ENCODE results near the gene ARHGAP6.

Gene ARHGAP6

DNA sequence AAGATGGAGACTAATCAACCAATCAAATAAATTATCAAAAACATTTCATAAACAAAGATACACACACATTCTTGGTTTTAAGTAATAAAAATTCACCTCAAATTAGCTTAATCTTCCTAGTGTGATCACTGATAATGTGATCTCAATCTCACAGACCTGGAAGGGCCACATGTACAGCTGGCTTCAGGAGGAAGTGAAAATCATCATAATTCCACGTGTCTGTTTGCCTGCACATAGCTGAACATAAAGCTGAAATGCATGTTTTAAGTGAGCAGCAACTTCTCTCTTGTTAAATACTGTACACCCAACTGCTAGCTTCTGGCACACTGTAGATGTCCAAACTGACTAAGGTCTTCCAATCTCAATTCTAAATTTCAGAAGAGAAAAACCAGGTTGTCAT, 53.8 kb downstream of the ARHGAP6 start:
- no peak for DNase-seq (ENCODE audit: low read depth)
- no peak overlapping the region for H3K4me3 ChIP-seq (ENCODE audit: low read length)
- TF ChIP-seq, protein P1, sequence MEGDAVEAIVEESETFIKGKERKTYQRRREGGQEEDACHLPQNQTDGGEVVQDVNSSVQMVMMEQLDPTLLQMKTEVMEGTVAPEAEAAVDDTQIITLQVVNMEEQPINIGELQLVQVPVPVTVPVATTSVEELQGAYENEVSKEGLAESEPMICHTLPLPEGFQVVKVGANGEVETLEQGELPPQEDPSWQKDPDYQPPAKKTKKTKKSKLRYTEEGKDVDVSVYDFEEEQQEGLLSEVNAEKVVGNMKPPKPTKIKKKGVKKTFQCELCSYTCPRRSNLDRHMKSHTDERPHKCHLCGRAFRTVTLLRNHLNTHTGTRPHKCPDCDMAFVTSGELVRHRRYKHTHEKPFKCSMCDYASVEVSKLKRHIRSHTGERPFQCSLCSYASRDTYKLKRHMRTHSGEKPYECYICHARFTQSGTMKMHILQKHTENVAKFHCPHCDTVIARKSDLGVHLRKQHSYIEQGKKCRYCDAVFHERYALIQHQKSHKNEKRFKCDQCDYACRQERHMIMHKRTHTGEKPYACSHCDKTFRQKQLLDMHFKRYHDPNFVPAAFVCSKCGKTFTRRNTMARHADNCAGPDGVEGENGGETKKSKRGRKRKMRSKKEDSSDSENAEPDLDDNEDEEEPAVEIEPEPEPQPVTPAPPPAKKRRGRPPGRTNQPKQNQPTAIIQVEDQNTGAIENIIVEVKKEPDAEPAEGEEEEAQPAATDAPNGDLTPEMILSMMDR (IDR thresholded peaks at IDR 0.05; ENCODE audit: insufficient read depth, low read depth, low read length, missing control alignments) = no peak

DNA sequence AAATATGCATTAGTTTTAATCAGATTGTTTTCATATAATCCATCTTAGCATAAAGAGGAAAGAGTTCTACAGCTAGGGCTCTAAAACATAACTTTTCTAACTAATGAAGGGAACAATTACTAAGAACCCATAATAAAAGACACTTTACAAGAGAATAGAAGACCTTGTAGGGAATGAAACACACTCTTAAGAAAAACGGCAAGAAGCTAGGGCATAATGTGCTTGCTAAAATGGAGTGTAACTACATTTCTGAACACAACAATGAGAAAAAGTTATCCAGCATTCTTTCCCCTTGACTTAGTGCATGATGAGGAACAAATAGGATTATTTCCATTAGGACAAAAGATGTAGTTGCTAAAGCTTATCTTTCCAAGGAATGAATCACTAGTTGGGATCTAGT, 54.6 kb downstream of the ARHGAP6 start:
- no peak overlapping the region for H3K4me3 ChIP-seq (ENCODE audit: low read length)
- DNase-seq (ENCODE audit: low read depth) = no peak
- TF ChIP-seq, protein P1 (IDR thresholded peaks at IDR 0.05; ENCODE audit: insufficient read depth, low read depth, low read length, missing control alignments) = no peak

DNA sequence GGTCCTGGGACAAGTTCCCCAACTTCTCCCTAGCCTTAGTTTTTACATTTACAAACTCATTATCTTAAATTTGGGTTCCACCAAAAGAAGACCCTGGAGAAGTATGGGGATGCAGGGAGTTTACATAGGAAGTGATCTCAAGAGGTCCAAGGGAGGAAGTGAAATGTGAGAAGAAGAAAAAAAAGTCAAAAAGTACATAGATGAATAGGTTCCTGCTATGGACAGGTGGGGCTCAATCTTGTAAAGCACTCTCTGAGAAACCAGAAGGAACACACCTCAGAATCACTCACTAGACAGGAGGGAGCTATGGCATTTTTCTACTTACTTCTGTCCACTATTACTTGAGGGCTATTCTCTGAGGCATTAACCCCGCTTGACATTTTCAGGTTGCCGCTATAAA, 56.6 kb downstream of the ARHGAP6 start:
- H3K4me3 ChIP-seq (ENCODE audit: low read length) = no peak overlapping the region
- no peak for DNase-seq (ENCODE audit: low read depth)
- TF ChIP-seq, protein P1 (IDR thresholded peaks at IDR 0.05; ENCODE audit: insufficient read depth, low read depth, low read length, missing control alignments) = no peak

GRCh38 chrX:11606408-11606807, 59.3 kb downstream of the ARHGAP6 start:
- DNase-seq (ENCODE audit: low read depth) = no peak
- no peak overlapping the region for H3K4me3 ChIP-seq (ENCODE audit: low read length)
- TF ChIP-seq, protein P1 (IDR thresholded peaks at IDR 0.05; ENCODE audit: insufficient read depth, low read depth, low read length, missing control alignments) = no peak

DNA sequence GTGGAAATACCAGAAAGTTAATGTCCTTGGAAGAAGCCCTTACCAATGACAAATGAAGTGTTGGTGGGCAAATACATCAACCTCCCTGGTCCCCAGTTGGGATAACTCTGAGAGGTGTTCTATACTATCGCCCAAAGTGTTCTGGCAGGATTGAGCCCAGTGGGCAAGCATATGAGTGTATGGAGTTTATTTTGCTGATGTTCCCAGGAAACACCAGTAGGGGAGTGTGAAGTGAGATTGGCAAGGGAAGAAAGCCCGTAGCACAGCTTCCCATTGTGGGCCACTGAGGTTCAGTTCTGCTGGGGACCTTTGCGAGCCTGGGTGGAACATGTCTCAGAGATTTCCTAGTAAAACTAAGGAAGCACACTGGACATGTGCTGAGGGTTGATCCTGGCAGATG, 65.1 kb downstream of the ARHGAP6 start:
- TF ChIP-seq, protein P1 (IDR thresholded peaks at IDR 0.05; ENCODE audit: insufficient read depth, low read depth, low read length, missing control alignments) = no peak
- H3K4me3 ChIP-seq (ENCODE audit: low read length) = no peak overlapping the region
- DNase-seq (ENCODE audit: low read depth) = no peak

- no peak for DNase-seq (ENCODE audit: low read depth)
- TF ChIP-seq, protein P1 (IDR thresholded peaks at IDR 0.05; ENCODE audit: insufficient read depth, low read depth, low read length, missing control alignments) = no peak
Measured at GRCh38 chrX:11597479-11597878, 68.2 kb downstream of the ARHGAP6 start.

DNA sequence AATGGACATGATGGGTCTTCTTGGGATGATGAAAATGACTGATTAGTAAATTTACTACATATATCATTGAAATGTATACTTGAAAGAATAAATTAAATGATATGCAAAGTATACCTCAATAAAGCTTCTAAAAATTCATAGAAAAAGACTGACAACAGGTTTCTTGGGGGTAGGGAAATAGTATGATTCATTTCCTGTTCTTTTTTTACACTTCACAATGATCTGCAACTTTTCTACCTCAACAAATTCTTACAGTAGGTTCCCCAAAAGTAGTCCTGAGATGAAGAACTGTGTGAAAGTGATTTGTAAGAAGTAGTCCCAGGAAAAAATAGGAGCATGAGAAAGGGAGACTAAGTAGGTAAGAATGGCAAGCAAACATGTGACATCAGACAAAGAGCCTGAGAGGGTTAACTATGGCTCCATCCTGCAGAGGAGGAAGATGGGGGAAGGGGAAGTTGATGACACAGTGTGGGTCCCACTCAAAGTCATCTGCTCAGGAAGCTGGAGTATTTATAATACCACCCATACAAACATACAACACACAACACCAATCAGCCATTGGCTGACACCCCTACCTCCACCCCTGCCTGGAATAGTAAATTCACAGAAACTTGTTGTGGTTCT, 73.9 kb downstream of the ARHGAP6 start:
- no peak for DNase-seq (ENCODE audit: low read depth)
- no peak overlapping the region for H3K4me3 ChIP-seq (ENCODE audit: low read length)
- TF ChIP-seq, protein P1 (IDR thresholded peaks at IDR 0.05; ENCODE audit: insufficient read depth, low read depth, low read length, missing control alignments) = no peak

More at GRCh38 chrX:11597479-11597878, 68.2 kb downstream of the ARHGAP6 start:
- H3K4me3 ChIP-seq (ENCODE audit: low read length) = no peak overlapping the region

All from epithelial cell of esophagus (primary cell).